Naive thymus-derived CD4-positive, alpha-beta T cell (primary cell): ENCODE results near the gene TMEM269. TPM values are rescaled to one million over a fixed set of nuclear protein-coding genes. Genes with fewer than 3 reads are reported as not detected.
A peak's percentile ranks its signal among the peaks of the same experiment; 100 is the strongest.
"Not testable (repeated sequence)": the region's sequence is repeated elsewhere in the genome, so short reads cannot be mapped to it uniquely, and the experiment has no call there.

Experiments used
- ATAC-seq: fragments of 150-1000 bp; cut with Tn5 transposase; 2 replicates; pipeline ENCODE4 v1.10.0; 2021; ENCODE audit warnings: mild to moderate bottlenecking, moderate library complexity
- CTCF ChIA-PET: fragments of 350-600 bp; sonication (Branson Sonifier 250); formaldehyde crosslinking; loops from one replicate; lab custom pipeline; 2021; ENCODE audit warnings: antibody characterized with exemption; lab: Charles Lee
- POLR2A ChIA-PET: fragments of 350-600 bp; sonication (Branson Sonifier 250); formaldehyde crosslinking; loops from one replicate; lab custom pipeline; 2021; ENCODE audit warnings: antibody characterized with exemption, inconsistent platforms; lab: Charles Lee
- DNase-seq, 9 donors: peaks; one replicate each; pipeline versions ENCODE4 v3.0.0 to v3.0.0-alpha.2; 2020 to 2022; ENCODE audit warnings: mixed read lengths in 1 of 9
- H3K27ac ChIP-seq: one replicate; pipeline ENCODE4 v1.7.0; 2013; ENCODE audit warnings: mild to moderate bottlenecking, low read depth, low read length, moderate library complexity
- H3K27me3 ChIP-seq, 2 donors: one replicate each; pipeline ENCODE4 v1.7.0; 2013; ENCODE audit warnings: low read length in 2 of 2, mild to moderate bottlenecking in 2 of 2, moderate library complexity in 2 of 2; ENCODE audit not compliant: control insufficient read depth in 2 of 2, insufficient read depth in 2 of 2
- H3K36me3 ChIP-seq, 3 experiments: 1 replicate in 2 of 3; 2 replicates in 1 of 3; pipeline ENCODE4 v1.7.0; 2013; ENCODE audit warnings: low read length in 3 of 3, mild to moderate bottlenecking in 3 of 3, moderate library complexity in 1 of 3; ENCODE audit not compliant: insufficient read depth in 3 of 3, control insufficient read depth in 2 of 3
- H3K4me1 ChIP-seq, 2 donors: one replicate each; pipeline ENCODE4 v1.7.0; 2013; ENCODE audit warnings: low read length in 2 of 2, mild to moderate bottlenecking in 2 of 2, moderate library complexity in 1 of 2; ENCODE audit not compliant: control insufficient read depth in 2 of 2, insufficient read depth in 2 of 2
- H3K4me3 ChIP-seq: 2 replicates; pipeline ENCODE4 v1.7.0; 2013; ENCODE audit warnings: mild to moderate bottlenecking, low read length
- H3K9me3 ChIP-seq, 3 experiments: 1 replicate in 2 of 3; 2 replicates in 1 of 3; pipeline ENCODE4 v1.7.0; 2013; ENCODE audit warnings: low read length in 3 of 3; ENCODE audit not compliant: control insufficient read depth in 2 of 3
- H3K27ac Mint-ChIP-seq, 9 donors: one replicate each; pipeline ENCODE4 v1.8.0; 2020 to 2022; ENCODE audit warnings: mixed read lengths in 9 of 9, mild to moderate bottlenecking in 8 of 9, moderate library complexity in 5 of 9, inconsistent platforms in 2 of 9
- H3K27me3 Mint-ChIP-seq, 5 donors: one replicate each; pipeline ENCODE4 v1.8.0; 2021 to 2022; ENCODE audit warnings: mixed read lengths in 5 of 5, mild to moderate bottlenecking in 1 of 5
- H3K36me3 Mint-ChIP-seq, 5 donors: one replicate each; pipeline ENCODE4 v1.8.0; 2020 to 2022; ENCODE audit warnings: mixed read lengths in 5 of 5, mild to moderate bottlenecking in 3 of 5, inconsistent platforms in 1 of 5
- H3K4me1 Mint-ChIP-seq, 7 donors: one replicate each; pipeline ENCODE4 v1.8.0; 2020 to 2022; ENCODE audit warnings: mixed read lengths in 7 of 7, mild to moderate bottlenecking in 3 of 7, inconsistent platforms in 1 of 7
- H3K4me3 Mint-ChIP-seq, 10 donors: one replicate each; pipeline ENCODE4 v1.8.0; 2020 to 2022; ENCODE audit warnings: mild to moderate bottlenecking in 10 of 10, mixed read lengths in 10 of 10, moderate library complexity in 6 of 10, inconsistent platforms in 2 of 10
- H3K9me3 Mint-ChIP-seq, 11 donors: one replicate each; pipeline ENCODE4 v1.8.0; 2020 to 2022; ENCODE audit warnings: mixed read lengths in 11 of 11, mild to moderate bottlenecking in 4 of 11, inconsistent platforms in 1 of 11, moderate library complexity in 1 of 11
- intact Hi-C, 2 donors: fragments of 100-400 bp; cut with micrococcal nuclease; formaldehyde crosslinking; loops; one replicate each; pipeline ENCODE4 v1.15.1; 2023
- polyA plus RNA-seq, 2 donors: library from polyadenylated mRNA; unstranded; fragments of 300-500 nt; fragmentation: Illumina TruSeq; gene quantifications; one replicate each; pipeline ENCODE4 v1.2.3, GENCODE V29; 2021
- total RNA-seq, 6 experiments: library from RNA in 5 of 6; stranded (reverse) in 5 of 6; gene quantifications; 1 replicate in 5 of 6; 2 replicates in 1 of 6; pipeline ENCODE4 v1.2.3 and lab custom pipeline; 2021 to 2026

The TMEM269 gene
- total and polyA plus RNA-seq, 7 experiments from 2014 or later, result 0.19 to 2.0 (median 0.35) TPM; not detected in 2

- CTCF ChIA-PET, result interaction anchor here (0.7 kb wide), 1 partner anchor 9 kb away, joined by 3 read pairs; no protein-coding TSS in a partner anchor
- H3K4me3 ChIP-seq, result no peak overlapping the region
- Mint-ChIP-seq H3K27me3 (peaks cover 0 to under 1% (median 0%) of the 10 kb centered on the region in 5 donors), H3K9me3 (peaks cover 0 to 5% (median 0%) of the 10 kb centered on the region in 11 donors), H3K4me1 (peaks cover 5 to 19% (median 13%) of the 10 kb centered on the region in 7 donors), H3K36me3 (peaks cover 4 to 31% (median 16%) of the 10 kb centered on the region in 5 donors), H3K27ac (peak overlapping the region in 6 of 9 donors; percentile 45 to 84 (median 66)), H3K4me3 (no peak overlapping the region)
- DNase-seq (no peak), ATAC-seq (no peak)
- H3K36me3 ChIP-seq, result peaks cover 0 to 7% (median 0%) of the 10 kb centered on the region in 3 experiments
- H3K9me3 ChIP-seq, result no peaks in the 10 kb centered on the region
- POLR2A ChIA-PET, result interaction anchor here (1.3 kb wide), 1 partner anchor 9 kb away, joined by 4 read pairs; no protein-coding TSS in a partner anchor
- H3K4me1 ChIP-seq, result peaks cover 0 to 4% of the 10 kb centered on the region in 2 donors
- intact Hi-C loops, result no loop called here
- no peak overlapping the region for H3K27ac ChIP-seq
- H3K27me3 ChIP-seq, result no peaks in the 10 kb centered on the region
Measured at GRCh38 chr1:42807056-42807668, 22.4 kb downstream of the TMEM269 start.

GRCh38 chr1:42814815-42815214 is 30.0 kb downstream of the TMEM269 start:
- intact Hi-C loops, result loop anchor here (5.0 kb wide), 3 partner anchors 107 to 1953 kb away; partner anchors contain the start of genes CDC20 (in 1 of the 2) and CITED4 (in 1 of the 2)
- H3K4me1 ChIP-seq, result peaks cover 6 to 10% of the 10 kb centered on the region in 2 donors
- H3K27me3 ChIP-seq, CTCF ChIA-PET, H3K27ac Mint-ChIP-seq, H3K9me3 ChIP-seq, H3K36me3 ChIP-seq, DNase-seq, H3K27me3 Mint-ChIP-seq, ATAC-seq, H3K27ac ChIP-seq, H3K4me3 ChIP-seq, H3K9me3 Mint-ChIP-seq: not testable (repeated sequence)
- Mint-ChIP-seq H3K4me3 (peak overlapping the region in 1 of 10 donors; percentile 53), H3K4me1 (peaks cover 20 to 33% (median 25%) of the 10 kb centered on the region in 7 donors), H3K36me3 (peaks cover 0 to 18% (median 8%) of the 10 kb centered on the region in 5 donors)
- POLR2A ChIA-PET, result interaction anchor here (1.3 to 3.5 kb wide), 2 partner anchors 47 to 150 kb away, joined by 4 to 50 read pairs; partner anchors contain the start of genes C1orf50 and P3H1

- H3K27me3 ChIP-seq, result no peaks in the 10 kb centered on the region
- ChIA-PET CTCF (interaction anchor here (0.6 to 1.2 kb wide), 7 partner anchors 8 to 458 kb away, joined by 3 to 7 read pairs (median 3); no protein-coding TSS in a partner anchor), POLR2A (interaction anchor here (0.6 to 3.5 kb wide), 13 partner anchors 9 to 701 kb away, joined by 3 to 50 read pairs (median 4); partner anchors contain the start of genes C1orf50, P3H1, PPIH and YBX1)
- DNase-seq, result peak in 2 of 9 donors; percentile 2 to 11
- peaks cover 6 to 10% of the 10 kb centered on the region in 2 donors for H3K4me1 ChIP-seq
- H3K27ac ChIP-seq, result peak overlapping the region; percentile 75
- peak overlapping the region; percentile 69 for H3K4me3 ChIP-seq
- peaks cover 19 to 39% (median 29%) of the 10 kb centered on the region in 7 donors for H3K4me1 Mint-ChIP-seq
- no peaks in the 10 kb centered on the region for H3K9me3 ChIP-seq
- intact Hi-C loops, result loop anchor here (1.0 to 5.0 kb wide), 9 partner anchors 31 to 1954 kb away; partner anchors contain the start of genes C1orf50 (in 1 of the 2), CCDC30 (in 1 of the 2), CDC20 (in 1 of the 2) and CITED4 (in 1 of the 2)
- H3K36me3 ChIP-seq, result no peaks in the 10 kb centered on the region
- ATAC-seq, result no peak
- H3K27me3 Mint-ChIP-seq, result peaks cover 0 to 10% (median 0%) of the 10 kb centered on the region in 5 donors
- H3K4me3 Mint-ChIP-seq, result peak overlapping the region; percentile 76 to 90 (median 84)
- peaks cover 0 to 13% (median 8%) of the 10 kb centered on the region in 5 donors for H3K36me3 Mint-ChIP-seq
- H3K9me3 Mint-ChIP-seq, result no peaks in the 10 kb centered on the region
- peak overlapping the region; percentile 64 to 94 (median 86) for H3K27ac Mint-ChIP-seq
Measured at GRCh38 chr1:42815941-42816584, 31.3 kb downstream of the TMEM269 start.

- Histone ChIP-seq H3K36me3 (no peaks in the 10 kb centered on the region), H3K4me1 (peaks cover 6 to 10% of the 10 kb centered on the region in 2 donors), H3K4me3 (peak within 1 kb of the TSS; percentile 69), H3K9me3 (no peaks in the 10 kb centered on the region), H3K27ac (peak within 1 kb of the TSS; percentile 89), H3K27me3 (no peaks in the 10 kb centered on the region)
- Mint-ChIP-seq H3K36me3 (peaks cover 0 to 9% (median 8%) of the 10 kb centered on the region in 5 donors), H3K4me3 (peak within 1 kb of the TSS; percentile 76 to 90 (median 84)), H3K4me1 (peaks cover 19 to 35% (median 29%) of the 10 kb centered on the region in 7 donors), H3K27ac (peak within 1 kb of the TSS; percentile 64 to 94 (median 86)), H3K9me3 (no peaks in the 10 kb centered on the region), H3K27me3 (peaks cover 0 to 10% (median 0%) of the 10 kb centered on the region in 5 donors)
- ChIA-PET CTCF (interaction anchor here (0.5 to 1.2 kb wide), 6 partner anchors 9 to 479 kb away, joined by 3 to 4 read pairs (median 3); no protein-coding TSS in a partner anchor), POLR2A (interaction anchor here (0.6 to 3.5 kb wide), 12 partner anchors 8 to 436 kb away, joined by 3 to 50 read pairs (median 4); partner anchors contain the start of genes C1orf50, P3H1, PPIH and YBX1)
- ATAC-seq (peak; percentile 97), DNase-seq (peak; percentile 86 to 98 (median 91))
- intact Hi-C loops, result loop anchor here (1.0 to 5.0 kb wide), 14 partner anchors 29 to 1955 kb away; partner anchors contain the start of genes C1orf50 (in 2 of the 2), CFAP57 (in 2 of the 2), EBNA1BP2 (in 2 of the 2) and P3H1 (in 2 of the 2)
Measured at GRCh38 chr1:42816585-42817439, 32.0 kb downstream of the TMEM269 start, which contains the start of the genes ERMAP and SVBP. Gene ERMAP, plus strand, starts transcription at chr1:42817122. Its CDS starts 13,327 bp downstream, at chr1:42830449. Gene SVBP, minus strand, starts transcription at chr1:42817397. Its CDS starts 853 bp downstream, at chr1:42816544.

- H3K36me3 ChIP-seq, result no peaks in the 10 kb centered on the region
- intact Hi-C loops, result loop anchor here (1.0 to 5.0 kb wide), 13 partner anchors 29 to 1955 kb away; partner anchors contain the start of genes CFAP57 (in 2 of the 2), EBNA1BP2 (in 2 of the 2), SLC2A1 (in 2 of the 2) and ZNF691 (in 2 of the 2)
- POLR2A ChIA-PET, result interaction anchor here (0.7 to 3.5 kb wide), 6 partner anchors 9 to 142 kb away, joined by 3 to 50 read pairs (median 8); partner anchors contain the start of genes C1orf50, P3H1, YBX1 and ZNF691
- H3K36me3 Mint-ChIP-seq, result peaks cover 0 to 9% (median 8%) of the 10 kb centered on the region in 5 donors
- H3K4me3 Mint-ChIP-seq, result peak overlapping the region; percentile 57 to 87 (median 81)
- H3K4me1 ChIP-seq, result peaks cover 6 to 10% of the 10 kb centered on the region in 2 donors
- CTCF ChIA-PET, result interaction anchor here (0.5 kb wide), 1 partner anchor 479 kb away, joined by 3 read pairs; no protein-coding TSS in a partner anchor
- H3K4me3 ChIP-seq, result peak overlapping the region; percentile 57
- H3K9me3 Mint-ChIP-seq, result no peaks in the 10 kb centered on the region
- no peak for ATAC-seq
- peak overlapping the region in 6 of 9 donors; percentile 6 to 86 (median 46) for H3K27ac Mint-ChIP-seq
- no peaks in the 10 kb centered on the region for H3K9me3 ChIP-seq
- H3K27me3 ChIP-seq, result no peaks in the 10 kb centered on the region
- H3K27me3 Mint-ChIP-seq, result peaks cover 0 to 10% (median 0%) of the 10 kb centered on the region in 5 donors
- H3K27ac ChIP-seq, result peak overlapping the region; percentile 89
- DNase-seq, result no peak
- H3K4me1 Mint-ChIP-seq, result peaks cover 19 to 35% (median 29%) of the 10 kb centered on the region in 7 donors
Measured at GRCh38 chr1:42817440-42817767, 32.6 kb downstream of the TMEM269 start.
